K562 (cell line): ENCODE data around the gene ZNF32. TPM values are rescaled to one million over a fixed set of nuclear protein-coding genes. Genes with fewer than 3 reads are reported as not detected.

Experiments
- ATAC-seq: fragments of 200-7000 bp; cut with Tn5 transposase; 3 replicates; pipeline ENCODE4 v1.9.1; 2020; ENCODE audit warnings: moderate library complexity
- BruUV-seq: library from RNA; stranded (reverse); fragments of 400-500 nt; replicated peaks from 2 replicates; lab custom pipeline; 2021; lab: Mats Ljungman, UMichigan
- CTCF ChIA-PET: fragments of 300-600 bp; formaldehyde crosslinking; extraction: SDS; loops from one replicate; lab custom pipeline; 2021; ENCODE audit warnings: low intra/inter-chr PET ratio; lab: Yijun Ruan, JAX
- POLR2A ChIA-PET: fragments of 300-600, 350-650 bp; sonication (Branson Sonifier 250); formaldehyde crosslinking; extraction: SDS; loops from one replicate; lab custom pipeline; 2021; ENCODE audit warnings: antibody characterized with exemption, inconsistent platforms; lab: Yijun Ruan, JAX
- DNase-seq, 4 experiments: peaks; one replicate each; pipeline versions ENCODE4 v3.0.0 to v3.0.0-alpha.2; 2011 to 2018; ENCODE audit warnings: low spot score in 3 of 4, mixed read lengths in 3 of 4; ENCODE audit errors: extremely low read depth in 1 of 4
- FAIRE-seq: peaks from 2 replicates; lab custom pipeline; 2011; peaks lifted over from hg19 to GRCh38; lab: Jason Lieb, UNC
- H2AFZ ChIP-seq: 2 replicates; pipeline ENCODE4 v1.6.0; 2011; ENCODE audit warnings: low read depth, low read length, control low read depth, inconsistent platforms
- H3K27ac ChIP-seq: fragments of 200-600 bp; 3 replicates; pipeline ENCODE4 v1.8.0; 2011; ENCODE audit warnings: low read depth, mild to moderate bottlenecking, control low read depth, inconsistent platforms, low read length, moderate library complexity, mixed read lengths; ENCODE audit errors: extremely low read depth
- H3K27me3 ChIP-seq, 2 experiments: fragments of 300-600 bp in 1 of 2; 2 replicates in 1 of 2; 3 replicates in 1 of 2; pipeline versions ENCODE4 v1.6.0 to v1.8.0; 2011; ENCODE audit warnings: inconsistent platforms in 2 of 2, low read length in 2 of 2, mild to moderate bottlenecking in 1 of 2, mixed read lengths in 1 of 2, moderate library complexity in 1 of 2; ENCODE audit not compliant: control insufficient read depth in 2 of 2, insufficient read depth in 2 of 2
- H3K36me3 ChIP-seq: fragments of 300-600 bp; 3 replicates; pipeline ENCODE4 v1.8.0; 2011; ENCODE audit warnings: mild to moderate bottlenecking, low read length, inconsistent platforms; ENCODE audit not compliant: control insufficient read depth, insufficient read depth
- H3K4me1 ChIP-seq, 2 experiments: fragments of 200-600 bp in 1 of 2; replicated peaks in 1 of 2; 2 replicates in 1 of 2; 3 replicates in 1 of 2; pipeline versions ENCODE4 v1.5.1 to v1.8.0; 2011; ENCODE audit warnings: inconsistent platforms in 2 of 2, low read length in 2 of 2, mild to moderate bottlenecking in 1 of 2, mixed read lengths in 1 of 2, moderate library complexity in 1 of 2; ENCODE audit not compliant: control insufficient read depth in 2 of 2, insufficient read depth in 2 of 2
- H3K4me2 ChIP-seq: 2 replicates; pipeline ENCODE4 v1.6.1; 2011; ENCODE audit warnings: low read length, control low read depth, inconsistent platforms, mixed read lengths; ENCODE audit not compliant: insufficient read depth
- H3K4me3 ChIP-seq: fragments of 200-600 bp; sonication (generic), shearing (Covaris generic); 2 replicates; pipeline ENCODE4 v1.5.1; 2016; ENCODE audit warnings: control low read depth, inconsistent platforms
- H3K79me2 ChIP-seq: fragments of 200-600 bp; 3 replicates; pipeline ENCODE4 v1.8.0; 2011; ENCODE audit warnings: low read length, inconsistent platforms; ENCODE audit not compliant: control insufficient read depth, insufficient read depth
- H3K9ac ChIP-seq, 2 experiments: 2 replicates each; pipeline versions ENCODE4 v1.6.0 to v1.6.1; 2011; ENCODE audit warnings: low read depth in 2 of 2, low read length in 2 of 2, control low read depth in 1 of 2, inconsistent platforms in 1 of 2, mild to moderate bottlenecking in 1 of 2, mixed read lengths in 1 of 2; ENCODE audit not compliant: insufficient read depth in 1 of 2
- H3K9me1 ChIP-seq: one replicate; pipeline ENCODE4 v1.6.0; 2011; ENCODE audit warnings: inconsistent platforms, mild to moderate bottlenecking, low read length, moderate library complexity; ENCODE audit not compliant: control insufficient read depth, insufficient read depth
- H3K9me3 ChIP-seq: replicated peaks from 2 replicates; pipeline ENCODE4 v1.5.1; 2011; ENCODE audit warnings: low read depth, low read length, inconsistent platforms; ENCODE audit not compliant: control insufficient read depth, insufficient read depth
- H4K20me1 ChIP-seq: replicated peaks from 2 replicates; pipeline ENCODE4 v1.6.1; 2011; ENCODE audit warnings: low read length, inconsistent platforms, mixed read lengths; ENCODE audit not compliant: control insufficient read depth, insufficient read depth
- FOXK2 ChIP-seq, 2 experiments: fragments of 450-650 bp; IDR thresholded peaks in 1 of 2; conservative IDR thresholded peaks in 1 of 2; 2 replicates each; pipeline ENCODE4 v1.6.1; 2016; ENCODE audit warnings: low read depth in 2 of 2, mild to moderate bottlenecking in 1 of 2
- HDAC6 ChIP-seq: IDR thresholded peaks from 2 replicates; pipeline ENCODE4 v1.6.1; 2012; ENCODE audit warnings: low read depth, mild to moderate bottlenecking, control low read depth, inconsistent platforms, low read length, moderate library complexity
- NFRKB ChIP-seq: fragments of 450-650 bp; IDR thresholded peaks from 2 replicates; pipeline ENCODE4 v1.6.1; 2016; ENCODE audit warnings: low read depth
- NR2F6 ChIP-seq: fragments of 450-650 bp; formaldehyde crosslinking; IDR thresholded peaks from 2 replicates; pipeline ENCODE4 v1.4.0; 2020; ENCODE audit warnings: mild to moderate bottlenecking
- NUFIP1 ChIP-seq: fragments of 450-650 bp; IDR thresholded peaks from 2 replicates; pipeline ENCODE4 v1.6.1; 2018; ENCODE audit not compliant: partially characterized antibody
- PPARD ChIP-seq: fragments of 250-450 bp; sonication (Bioruptor Pico); IDR thresholded peaks from 2 replicates; pipeline ENCODE4 v1.8.0; 2022; ENCODE audit warnings: inconsistent platforms, mild to moderate bottlenecking, moderate library complexity
- PTBP1 ChIP-seq: fragments of 200-400 bp; formaldehyde crosslinking; IDR thresholded peaks from 2 replicates; pipeline ENCODE4 v1.6.1; 2017; ENCODE audit warnings: low read depth, low read length
- RB1 ChIP-seq: fragments of 450-650 bp; IDR thresholded peaks from 2 replicates; pipeline ENCODE4 v1.6.1; 2017; ENCODE audit warnings: low read depth, mild to moderate bottlenecking
- RFX1 ChIP-seq: fragments of 450-650 bp; IDR thresholded peaks from 2 replicates; pipeline ENCODE4 v1.6.1; 2016; ENCODE audit warnings: mild to moderate bottlenecking, moderate library complexity
- TCF7 ChIP-seq: sonication (generic); IDR thresholded peaks from 2 replicates; pipeline ENCODE4 v1.6.1; 2016; ENCODE audit warnings: antibody characterized with exemption, borderline replicate concordance
- ZNF707 ChIP-seq: fragments of 250-450 bp; sonication (Bioruptor Pico); conservative IDR thresholded peaks from 2 replicates; pipeline ENCODE4 v1.8.0; 2022; ENCODE audit warnings: inconsistent platforms, mild to moderate bottlenecking, moderate library complexity
- ZNF717 ChIP-seq: fragments of 250-450 bp; sonication (Bioruptor Pico); IDR thresholded peaks from 2 replicates; pipeline ENCODE4 v1.5.0; 2021
- WGBS: fragments of 100-300 bp; shearing (Covaris generic); methylation state at CpG from one replicate; pipeline ENCODE4 v1.1.6; 2016; ENCODE audit warnings: low coverage, mixed read lengths; ENCODE audit not compliant: insufficient coverage; ENCODE audit errors: missing lambda C conversion rate; 5-methylcytosine and 5-hydroxymethylcytosine counted together
- in situ Hi-C: fragments of 300-500 bp; cut with MboI; formaldehyde crosslinking; loops from 4 replicates; pipeline ENCODE4 v1.15.0; 2018; ENCODE audit warnings: inconsistent platforms, mixed read lengths
- intact Hi-C: fragments of 100-400 bp; cut with micrococcal nuclease; formaldehyde crosslinking; loops from 2 replicates; pipeline ENCODE4 v1.14.2; 2022
- polyA plus RNA-seq, 8 experiments: library from polyadenylated mRNA; depleted of rRNA in 4 of 8; stranded (reverse) in 5 of 8; unstranded in 3 of 8; fragments of >200 nt; fragmentation: Nextera tagmentation in 2 of 8; fragmentation: Illumina TruSeq in 1 of 8; extraction: Ambion mirVana in 2 of 8; extraction: Trizol in 1 of 8; gene quantifications; 2 replicates each; pipeline versions ENCODE4 v1.2.1 to v1.2.3, GENCODE V29; 2011 to 2014; ENCODE audit warnings: inconsistent platforms in 1 of 8, missing spikeins in 1 of 8
- total RNA-seq, 7 experiments: library from RNA; depleted of rRNA in 6 of 7; stranded (reverse); fragments of >200 nt in 6 of 7; fragmentation: Illumina TruSeq in 2 of 7; extraction: Trizol in 2 of 7; gene quantifications; 2 replicates each; pipeline versions ENCODE4 v1.2.1 to v1.2.3, GENCODE V29; 2011 to 2021; ENCODE audit warnings: low replicate concordance in 1 of 7
- TF ChIP-seq, protein P1 (sequence below): fragments of 250-450 bp; sonication (Bioruptor Pico); IDR thresholded peaks from 2 replicates; pipeline ENCODE4 v1.5.0; 2021
- TF ChIP-seq, protein P2 (sequence below): fragments of 450-650 bp; formaldehyde crosslinking; conservative IDR thresholded peaks from 2 replicates; pipeline ENCODE4 v1.4.0; 2022; ENCODE audit warnings: mild to moderate bottlenecking, missing genetic modification characterization
- TF ChIP-seq, protein P3 (sequence below), 2 experiments: IDR thresholded peaks; 2 replicates each; pipeline ENCODE4 v1.6.1; 2012; ENCODE audit warnings: improper control_type of control experiment in 2 of 2, low read depth in 2 of 2, low read length in 2 of 2, borderline replicate concordance in 1 of 2
- TF ChIP-seq, protein P4 (sequence below): fragments of 450-650 bp; IDR thresholded peaks from 2 replicates; pipeline ENCODE4 v1.6.1; 2016; ENCODE audit warnings: mild to moderate bottlenecking

Gene ZNF32
- total and polyA plus RNA-seq, 9 of the 15 experiments (the other 6 are each of a cell fraction or from before 2014, with no cell fraction given): 17.3 to 57.0 (median 26.3) TPM

DNA sequence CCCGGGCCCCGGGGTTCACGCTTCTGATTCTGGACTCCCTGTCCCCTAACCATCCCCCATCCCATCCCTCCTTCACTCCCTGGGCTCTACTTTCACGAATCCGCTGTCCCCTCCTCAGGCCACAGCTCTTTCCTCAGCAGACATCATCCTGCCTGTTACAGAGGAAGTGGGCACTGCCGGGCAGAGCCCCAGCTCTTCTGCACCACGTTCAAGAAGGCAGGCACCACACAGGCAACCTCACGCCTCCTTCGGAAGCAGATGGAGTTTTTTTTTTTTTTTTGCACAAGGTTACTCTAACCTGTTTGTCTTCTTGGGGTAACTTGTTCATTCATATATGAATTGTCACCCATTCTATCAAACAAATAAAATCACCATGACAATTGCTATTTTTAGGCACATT is 17.9 kb upstream of the ZNF32 start (continued):
- TF ChIP-seq PTBP1: no peak
- TF ChIP-seq, protein P1, sequence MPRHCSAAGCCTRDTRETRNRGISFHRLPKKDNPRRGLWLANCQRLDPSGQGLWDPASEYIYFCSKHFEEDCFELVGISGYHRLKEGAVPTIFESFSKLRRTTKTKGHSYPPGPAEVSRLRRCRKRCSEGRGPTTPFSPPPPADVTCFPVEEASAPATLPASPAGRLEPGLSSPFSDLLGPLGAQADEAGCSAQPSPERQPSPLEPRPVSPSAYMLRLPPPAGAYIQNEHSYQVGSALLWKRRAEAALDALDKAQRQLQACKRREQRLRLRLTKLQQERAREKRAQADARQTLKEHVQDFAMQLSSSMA: no peak
- no peak for TF ChIP-seq NR2F6 (CRISPR knock-in tag)
- TF ChIP-seq ZNF717 (CRISPR knock-in tag): no peak

DNA sequence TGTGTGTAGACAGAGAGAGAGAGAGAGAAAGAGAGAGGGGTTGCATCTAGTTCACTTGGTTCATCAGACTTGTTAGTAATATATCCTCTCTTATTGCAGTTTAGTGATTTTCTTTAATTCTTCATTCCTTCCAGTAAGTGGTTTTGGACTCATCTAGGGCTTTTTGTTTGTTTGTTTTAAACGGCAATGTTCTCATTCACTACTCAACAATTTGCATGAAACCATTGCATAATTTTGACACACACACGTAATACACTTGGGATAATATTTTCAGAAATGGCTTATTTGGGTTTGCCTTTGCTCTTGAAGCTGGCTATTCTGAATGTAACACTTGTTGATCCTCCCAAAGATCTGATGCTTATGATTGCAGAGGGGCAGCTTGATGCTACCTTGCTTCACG is 16.4 kb upstream of the ZNF32 start:
- H3K27ac ChIP-seq: no peak overlapping the region
- POLR2A ChIA-PET: no interaction called here
- BruUV-seq: no TSS peak
- CTCF ChIA-PET: no interaction called here
- 0% methylated on average over 3 of the region's 3 CpGs for WGBS
- intact Hi-C loops (loop anchor here (10.0 kb wide), 1 partner anchor 180 kb away; no protein-coding TSS in a partner anchor), in situ Hi-C loops (loop anchor here (10.0 kb wide), 1 partner anchor 1200 kb away; no protein-coding TSS in a partner anchor)
- no peaks in the 10 kb centered on the region for H3K9me1 ChIP-seq
- FAIRE-seq (no peak), ATAC-seq (no peak), DNase-seq (no peak)
- H3K4me1 ChIP-seq: peaks cover 0 to 10% of the 10 kb centered on the region in 2 experiments; a peak in 1 of 5 replicates
- H3K36me3 ChIP-seq: no peaks in the 10 kb centered on the region
- H3K4me2 ChIP-seq: no peak overlapping the region
- no peaks in the 10 kb centered on the region for H3K9me3 ChIP-seq
- peaks cover 5% of the 10 kb centered on the region; the same call in 1 of the 2 replicates for H4K20me1 ChIP-seq
- H3K79me2 ChIP-seq: no peaks in the 10 kb centered on the region
- TF ChIP-seq, protein P2, sequence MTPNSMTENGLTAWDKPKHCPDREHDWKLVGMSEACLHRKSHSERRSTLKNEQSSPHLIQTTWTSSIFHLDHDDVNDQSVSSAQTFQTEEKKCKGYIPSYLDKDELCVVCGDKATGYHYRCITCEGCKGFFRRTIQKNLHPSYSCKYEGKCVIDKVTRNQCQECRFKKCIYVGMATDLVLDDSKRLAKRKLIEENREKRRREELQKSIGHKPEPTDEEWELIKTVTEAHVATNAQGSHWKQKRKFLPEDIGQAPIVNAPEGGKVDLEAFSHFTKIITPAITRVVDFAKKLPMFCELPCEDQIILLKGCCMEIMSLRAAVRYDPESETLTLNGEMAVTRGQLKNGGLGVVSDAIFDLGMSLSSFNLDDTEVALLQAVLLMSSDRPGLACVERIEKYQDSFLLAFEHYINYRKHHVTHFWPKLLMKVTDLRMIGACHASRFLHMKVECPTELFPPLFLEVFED (CRISPR knock-in tag): no peak
- TF ChIP-seq, protein P3, sequence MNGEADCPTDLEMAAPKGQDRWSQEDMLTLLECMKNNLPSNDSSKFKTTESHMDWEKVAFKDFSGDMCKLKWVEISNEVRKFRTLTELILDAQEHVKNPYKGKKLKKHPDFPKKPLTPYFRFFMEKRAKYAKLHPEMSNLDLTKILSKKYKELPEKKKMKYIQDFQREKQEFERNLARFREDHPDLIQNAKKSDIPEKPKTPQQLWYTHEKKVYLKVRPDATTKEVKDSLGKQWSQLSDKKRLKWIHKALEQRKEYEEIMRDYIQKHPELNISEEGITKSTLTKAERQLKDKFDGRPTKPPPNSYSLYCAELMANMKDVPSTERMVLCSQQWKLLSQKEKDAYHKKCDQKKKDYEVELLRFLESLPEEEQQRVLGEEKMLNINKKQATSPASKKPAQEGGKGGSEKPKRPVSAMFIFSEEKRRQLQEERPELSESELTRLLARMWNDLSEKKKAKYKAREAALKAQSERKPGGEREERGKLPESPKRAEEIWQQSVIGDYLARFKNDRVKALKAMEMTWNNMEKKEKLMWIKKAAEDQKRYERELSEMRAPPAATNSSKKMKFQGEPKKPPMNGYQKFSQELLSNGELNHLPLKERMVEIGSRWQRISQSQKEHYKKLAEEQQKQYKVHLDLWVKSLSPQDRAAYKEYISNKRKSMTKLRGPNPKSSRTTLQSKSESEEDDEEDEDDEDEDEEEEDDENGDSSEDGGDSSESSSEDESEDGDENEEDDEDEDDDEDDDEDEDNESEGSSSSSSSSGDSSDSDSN (IDR thresholded peaks at IDR 0.05; ENCODE audit: borderline replicate concordance in 1 of 2, low read depth in 2 of 2, low read length in 2 of 2): no peak
- no peak for TF ChIP-seq NFRKB
- TF ChIP-seq ZNF707 (CRISPR knock-in tag): no peak
- TF ChIP-seq TCF7: no peak
- no peak for TF ChIP-seq FOXK2 (conservative IDR thresholded peaks at IDR 0.05 in 1 of 2, IDR thresholded peaks at IDR 0.05 in 1 of 2; ENCODE audit: low read depth in 2 of 2)
- TF ChIP-seq NUFIP1: no peak
- TF ChIP-seq PPARD (CRISPR knock-in tag): no peak
- no peak for TF ChIP-seq HDAC6
- no peak for TF ChIP-seq RFX1
- no peak for TF ChIP-seq RB1
- TF ChIP-seq, protein P4, sequence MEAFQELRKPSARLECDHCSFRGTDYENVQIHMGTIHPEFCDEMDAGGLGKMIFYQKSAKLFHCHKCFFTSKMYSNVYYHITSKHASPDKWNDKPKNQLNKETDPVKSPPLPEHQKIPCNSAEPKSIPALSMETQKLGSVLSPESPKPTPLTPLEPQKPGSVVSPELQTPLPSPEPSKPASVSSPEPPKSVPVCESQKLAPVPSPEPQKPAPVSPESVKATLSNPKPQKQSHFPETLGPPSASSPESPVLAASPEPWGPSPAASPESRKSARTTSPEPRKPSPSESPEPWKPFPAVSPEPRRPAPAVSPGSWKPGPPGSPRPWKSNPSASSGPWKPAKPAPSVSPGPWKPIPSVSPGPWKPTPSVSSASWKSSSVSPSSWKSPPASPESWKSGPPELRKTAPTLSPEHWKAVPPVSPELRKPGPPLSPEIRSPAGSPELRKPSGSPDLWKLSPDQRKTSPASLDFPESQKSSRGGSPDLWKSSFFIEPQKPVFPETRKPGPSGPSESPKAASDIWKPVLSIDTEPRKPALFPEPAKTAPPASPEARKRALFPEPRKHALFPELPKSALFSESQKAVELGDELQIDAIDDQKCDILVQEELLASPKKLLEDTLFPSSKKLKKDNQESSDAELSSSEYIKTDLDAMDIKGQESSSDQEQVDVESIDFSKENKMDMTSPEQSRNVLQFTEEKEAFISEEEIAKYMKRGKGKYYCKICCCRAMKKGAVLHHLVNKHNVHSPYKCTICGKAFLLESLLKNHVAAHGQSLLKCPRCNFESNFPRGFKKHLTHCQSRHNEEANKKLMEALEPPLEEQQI: no peak
- H3K27me3 ChIP-seq: peaks cover 41 to 43% of the 10 kb centered on the region in 2 experiments
- no peak overlapping the region for H3K4me3 ChIP-seq
- H3K9ac ChIP-seq: no peak overlapping the region
- H2AFZ ChIP-seq: no peak overlapping the region
